ENCODE measurements around the gene ARHGAP42. TPM values are rescaled to one million over a fixed set of nuclear protein-coding genes. Genes with fewer than 3 reads are reported as not detected.

The ARHGAP42 gene, protein sequence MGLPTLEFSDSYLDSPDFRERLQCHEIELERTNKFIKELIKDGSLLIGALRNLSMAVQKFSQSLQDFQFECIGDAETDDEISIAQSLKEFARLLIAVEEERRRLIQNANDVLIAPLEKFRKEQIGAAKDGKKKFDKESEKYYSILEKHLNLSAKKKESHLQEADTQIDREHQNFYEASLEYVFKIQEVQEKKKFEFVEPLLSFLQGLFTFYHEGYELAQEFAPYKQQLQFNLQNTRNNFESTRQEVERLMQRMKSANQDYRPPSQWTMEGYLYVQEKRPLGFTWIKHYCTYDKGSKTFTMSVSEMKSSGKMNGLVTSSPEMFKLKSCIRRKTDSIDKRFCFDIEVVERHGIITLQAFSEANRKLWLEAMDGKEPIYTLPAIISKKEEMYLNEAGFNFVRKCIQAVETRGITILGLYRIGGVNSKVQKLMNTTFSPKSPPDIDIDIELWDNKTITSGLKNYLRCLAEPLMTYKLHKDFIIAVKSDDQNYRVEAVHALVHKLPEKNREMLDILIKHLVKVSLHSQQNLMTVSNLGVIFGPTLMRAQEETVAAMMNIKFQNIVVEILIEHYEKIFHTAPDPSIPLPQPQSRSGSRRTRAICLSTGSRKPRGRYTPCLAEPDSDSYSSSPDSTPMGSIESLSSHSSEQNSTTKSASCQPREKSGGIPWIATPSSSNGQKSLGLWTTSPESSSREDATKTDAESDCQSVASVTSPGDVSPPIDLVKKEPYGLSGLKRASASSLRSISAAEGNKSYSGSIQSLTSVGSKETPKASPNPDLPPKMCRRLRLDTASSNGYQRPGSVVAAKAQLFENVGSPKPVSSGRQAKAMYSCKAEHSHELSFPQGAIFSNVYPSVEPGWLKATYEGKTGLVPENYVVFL
- total RNA-seq (2014; rRNA removed; shearing (Covaris generic); ENCODE audit: low replicate concordance): not detected in 2 replicates

DNA sequence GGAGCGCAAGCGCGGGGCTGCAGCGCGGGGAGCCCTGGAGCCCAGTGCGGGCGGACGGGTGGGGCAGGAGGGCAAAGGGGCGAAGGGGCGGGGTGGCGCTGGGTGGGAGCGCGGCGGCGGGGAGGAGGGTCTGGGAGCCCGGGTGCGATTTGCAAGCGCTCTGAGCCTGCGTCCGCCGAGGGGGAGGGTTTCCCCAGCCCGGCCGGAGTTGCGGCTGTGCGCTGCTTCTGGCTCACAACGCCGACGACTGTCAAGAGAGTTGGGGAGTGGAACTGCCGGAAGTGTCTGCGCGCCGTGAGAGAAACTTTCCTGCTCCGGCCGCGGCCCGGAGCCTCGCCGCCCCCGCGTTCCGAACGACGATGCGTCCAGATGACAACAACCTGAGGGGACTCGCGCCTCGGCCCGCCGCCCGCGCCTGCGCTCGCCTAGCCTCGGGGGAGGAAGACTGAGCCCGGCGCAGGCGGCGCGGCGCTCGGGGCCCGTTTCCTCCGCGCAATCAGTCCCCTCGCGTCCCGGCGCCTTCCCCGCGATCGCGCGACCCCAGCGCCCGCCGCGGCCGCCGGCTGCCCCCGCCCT, at the start of gene ARHGAP42:
TSS of gene ARHGAP42 (plus strand) at position 235 of the 576 bp plus-strand sequence. CDS start 391 bp downstream, outside the sequence.
- H3K4me3 ChIP-seq (ENCODE audit: low read length): no peak within 1 kb of the TSS
- H3K27ac ChIP-seq (ENCODE audit: low read length): no peak within 1 kb of the TSS

DNA sequence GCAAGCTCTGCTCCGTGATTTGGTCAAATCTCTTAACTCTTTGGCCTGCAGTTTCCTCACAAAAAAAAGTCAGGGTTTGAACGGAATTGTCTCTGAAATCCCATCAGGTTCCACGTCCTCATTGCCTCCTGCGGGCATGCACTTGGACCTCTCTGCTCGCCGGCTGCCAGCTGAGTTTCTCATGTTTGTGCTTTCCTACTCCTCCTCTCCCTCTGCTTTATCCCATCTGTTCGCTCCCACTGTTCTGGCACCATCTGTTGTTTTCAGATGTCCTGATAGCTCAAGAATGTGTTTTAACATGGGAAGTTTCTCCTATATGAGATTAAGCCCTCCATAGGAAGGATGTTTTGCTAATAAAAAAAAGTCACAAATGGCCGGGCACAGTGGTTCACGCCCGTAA, 49.4 kb upstream of the ARHGAP42 start:
- Histone ChIP-seq H3K9ac (ENCODE audit: low read length) (no peak overlapping the region), H3K79me2 (ENCODE audit: low read length) (no peaks in the 10 kb centered on the region), H3K27me3 (ENCODE audit: low read length) (no peaks in the 10 kb centered on the region), H3K36me3 (ENCODE audit: insufficient read depth, low read length) (no peaks in the 10 kb centered on the region), H3K4me3 (ENCODE audit: low read length) (no peak overlapping the region), H4K20me1 (ENCODE audit: insufficient read depth, low read depth, low read length) (no peaks in the 10 kb centered on the region), H3K4me2 (ENCODE audit: low read depth, low read length, poor library complexity, severe bottlenecking) (no peak overlapping the region), H3K9me3 (ENCODE audit: low read length) (peaks cover 61% of the 10 kb centered on the region), H2AFZ (ENCODE audit: low read length) (no peak overlapping the region), H3K4me1 (ENCODE audit: low read length) (no peaks in the 10 kb centered on the region), H3K9me2 (replicated peaks; ENCODE audit: insufficient read depth, low read length) (peaks cover 7% of the 10 kb centered on the region; the same call in 1 of the 2 replicates), H3K27ac (ENCODE audit: low read length) (no peak overlapping the region)
- no peak for DNase-seq

More for the DNA sequence above, at the start of gene ARHGAP42:
- Histone ChIP-seq H2AFZ (ENCODE audit: low read length) (no peak within 1 kb of the TSS), H3K27me3 (ENCODE audit: low read length) (no peaks in the 10 kb centered on the region), H3K9ac (ENCODE audit: low read length) (no peak within 1 kb of the TSS), H3K9me3 (ENCODE audit: low read length) (peaks cover 10% of the 10 kb centered on the region; the same call in 1 of the 2 replicates), H3K4me1 (ENCODE audit: low read length) (no peaks in the 10 kb centered on the region), H4K20me1 (ENCODE audit: insufficient read depth, low read depth, low read length) (no peaks in the 10 kb centered on the region), H3K79me2 (ENCODE audit: low read length) (no peaks in the 10 kb centered on the region), H3K9me2 (replicated peaks; ENCODE audit: insufficient read depth, low read length) (no peaks in the 10 kb centered on the region), H3K4me2 (ENCODE audit: low read depth, low read length, poor library complexity, severe bottlenecking) (no peak within 1 kb of the TSS), H3K36me3 (ENCODE audit: insufficient read depth, low read length) (no peaks in the 10 kb centered on the region)
- no peak for DNase-seq

DNA sequence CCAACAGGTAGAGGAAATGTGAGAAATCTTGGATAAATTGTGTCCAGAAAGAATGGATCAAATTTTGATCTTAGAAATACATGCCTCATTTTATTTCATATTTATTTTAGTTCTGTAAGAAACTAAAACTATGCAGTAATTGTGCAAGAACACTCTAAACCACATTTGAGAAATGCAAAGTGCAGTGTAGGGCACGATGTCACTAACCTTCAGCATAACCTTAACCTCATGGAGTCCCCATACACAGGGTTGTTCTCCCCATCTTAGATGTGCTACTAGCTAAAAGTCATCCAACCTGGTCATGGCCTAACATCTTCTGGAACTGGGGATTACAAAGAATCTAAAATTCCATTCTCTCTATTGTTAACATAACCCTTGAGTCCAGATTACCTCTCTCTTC, 48.4 kb upstream of the ARHGAP42 start:
- H3K4me2 ChIP-seq (ENCODE audit: low read depth, low read length, poor library complexity, severe bottlenecking): no peak overlapping the region
- H3K4me3 ChIP-seq (ENCODE audit: low read length): no peak overlapping the region

GRCh38 chr11:100639140-100639539, 47.9 kb upstream of the ARHGAP42 start:
- H3K4me2 ChIP-seq (ENCODE audit: low read depth, low read length, poor library complexity, severe bottlenecking): no peak overlapping the region
- no peaks in the 10 kb centered on the region for H3K79me2 ChIP-seq (ENCODE audit: low read length)
- no peak overlapping the region for H3K9ac ChIP-seq (ENCODE audit: low read length)

More for the DNA sequence above, 48.4 kb upstream of the ARHGAP42 start:
- Histone ChIP-seq H3K79me2 (ENCODE audit: low read length) (no peaks in the 10 kb centered on the region), H3K27ac (ENCODE audit: low read length) (no peak overlapping the region), H3K27me3 (ENCODE audit: low read length) (no peaks in the 10 kb centered on the region), H2AFZ (ENCODE audit: low read length) (no peak overlapping the region), H3K9me3 (ENCODE audit: low read length) (peaks cover 62% of the 10 kb centered on the region), H3K9ac (ENCODE audit: low read length) (no peak overlapping the region), H3K4me1 (ENCODE audit: low read length) (no peaks in the 10 kb centered on the region), H4K20me1 (ENCODE audit: insufficient read depth, low read depth, low read length) (no peaks in the 10 kb centered on the region), H3K9me2 (replicated peaks; ENCODE audit: insufficient read depth, low read length) (peaks cover 7% of the 10 kb centered on the region; the same call in 1 of the 2 replicates), H3K36me3 (ENCODE audit: insufficient read depth, low read length) (no peaks in the 10 kb centered on the region)
- no peak for DNase-seq

DNA sequence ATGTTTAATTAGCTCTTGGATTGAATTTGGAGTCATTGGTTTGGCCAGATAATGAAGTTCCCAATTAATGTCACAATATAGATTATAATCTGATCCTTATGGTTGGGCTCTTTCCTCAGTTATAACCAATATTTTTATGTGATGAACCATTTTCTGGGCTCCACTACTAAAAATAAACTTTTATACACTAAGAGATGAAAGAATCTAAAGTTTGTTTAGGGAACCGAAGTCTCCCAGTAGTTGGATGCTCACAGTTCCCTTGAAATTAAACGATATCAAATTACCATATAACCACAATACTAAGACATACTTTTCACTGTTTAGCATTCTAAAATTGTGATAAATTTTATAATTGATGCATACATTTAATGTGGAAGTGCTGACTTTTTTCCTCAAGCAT, 47.0 kb upstream of the ARHGAP42 start:
- Histone ChIP-seq H3K9me2 (replicated peaks; ENCODE audit: insufficient read depth, low read length) (peaks cover 7% of the 10 kb centered on the region; the same call in 1 of the 2 replicates), H4K20me1 (ENCODE audit: insufficient read depth, low read depth, low read length) (no peaks in the 10 kb centered on the region), H3K4me2 (ENCODE audit: low read depth, low read length, poor library complexity, severe bottlenecking) (no peak overlapping the region), H3K27ac (ENCODE audit: low read length) (no peak overlapping the region), H3K4me3 (ENCODE audit: low read length) (no peak overlapping the region), H3K36me3 (ENCODE audit: insufficient read depth, low read length) (no peaks in the 10 kb centered on the region), H2AFZ (ENCODE audit: low read length) (no peak overlapping the region), H3K9me3 (ENCODE audit: low read length) (peaks cover 62% of the 10 kb centered on the region), H3K79me2 (ENCODE audit: low read length) (no peaks in the 10 kb centered on the region), H3K27me3 (ENCODE audit: low read length) (no peaks in the 10 kb centered on the region), H3K9ac (ENCODE audit: low read length) (no peak overlapping the region), H3K4me1 (ENCODE audit: low read length) (no peaks in the 10 kb centered on the region)
- no peak for DNase-seq

More at GRCh38 chr11:100639140-100639539, 47.9 kb upstream of the ARHGAP42 start:
- Histone ChIP-seq H3K9me3 (ENCODE audit: low read length) (peaks cover 62% of the 10 kb centered on the region), H3K27ac (ENCODE audit: low read length) (no peak overlapping the region), H3K27me3 (ENCODE audit: low read length) (no peaks in the 10 kb centered on the region), H3K36me3 (ENCODE audit: insufficient read depth, low read length) (no peaks in the 10 kb centered on the region), H3K9me2 (replicated peaks; ENCODE audit: insufficient read depth, low read length) (peaks cover 7% of the 10 kb centered on the region; the same call in 1 of the 2 replicates), H3K4me1 (ENCODE audit: low read length) (no peaks in the 10 kb centered on the region), H4K20me1 (ENCODE audit: insufficient read depth, low read depth, low read length) (no peaks in the 10 kb centered on the region), H3K4me3 (ENCODE audit: low read length) (no peak overlapping the region), H2AFZ (ENCODE audit: low read length) (no peak overlapping the region)
- DNase-seq: no peak

GRCh38 chr11:100640646-100641045, 46.4 kb upstream of the ARHGAP42 start:
- no peak overlapping the region for H2AFZ ChIP-seq (ENCODE audit: low read length)
- no peaks in the 10 kb centered on the region for H3K79me2 ChIP-seq (ENCODE audit: low read length)
- peaks cover 7% of the 10 kb centered on the region; the same call in 1 of the 2 replicates for H3K9me2 ChIP-seq (replicated peaks; ENCODE audit: insufficient read depth, low read length)
- no peak overlapping the region for H3K4me2 ChIP-seq (ENCODE audit: low read depth, low read length, poor library complexity, severe bottlenecking)
- no peaks in the 10 kb centered on the region for H3K27me3 ChIP-seq (ENCODE audit: low read length)
- no peak overlapping the region for H3K9ac ChIP-seq (ENCODE audit: low read length)
- H3K9me3 ChIP-seq (ENCODE audit: low read length): peaks cover 63% of the 10 kb centered on the region
- H3K36me3 ChIP-seq (ENCODE audit: insufficient read depth, low read length): no peaks in the 10 kb centered on the region
- no peaks in the 10 kb centered on the region for H4K20me1 ChIP-seq (ENCODE audit: insufficient read depth, low read depth, low read length)
- DNase-seq: no peak
- H3K27ac ChIP-seq (ENCODE audit: low read length): no peak overlapping the region
- H3K4me3 ChIP-seq (ENCODE audit: low read length): no peak overlapping the region
- H3K4me1 ChIP-seq (ENCODE audit: low read length): no peaks in the 10 kb centered on the region

GRCh38 chr11:100641456-100641855, 45.6 kb upstream of the ARHGAP42 start:
- H3K79me2 ChIP-seq (ENCODE audit: low read length): no peaks in the 10 kb centered on the region
- peaks cover 7% of the 10 kb centered on the region; the same call in 1 of the 2 replicates for H3K9me2 ChIP-seq (replicated peaks; ENCODE audit: insufficient read depth, low read length)
- no peak for DNase-seq
- no peak overlapping the region for H3K4me2 ChIP-seq (ENCODE audit: low read depth, low read length, poor library complexity, severe bottlenecking)
- no peaks in the 10 kb centered on the region for H4K20me1 ChIP-seq (ENCODE audit: insufficient read depth, low read depth, low read length)
- no peak overlapping the region for H3K4me3 ChIP-seq (ENCODE audit: low read length)
- H3K36me3 ChIP-seq (ENCODE audit: insufficient read depth, low read length): no peaks in the 10 kb centered on the region
- H3K27me3 ChIP-seq (ENCODE audit: low read length): no peaks in the 10 kb centered on the region
- no peaks in the 10 kb centered on the region for H3K4me1 ChIP-seq (ENCODE audit: low read length)
- H2AFZ ChIP-seq (ENCODE audit: low read length): no peak overlapping the region
- H3K9ac ChIP-seq (ENCODE audit: low read length): no peak overlapping the region
- peaks cover 67% of the 10 kb centered on the region for H3K9me3 ChIP-seq (ENCODE audit: low read length)
- no peak overlapping the region for H3K27ac ChIP-seq (ENCODE audit: low read length)
